ENCODE data around the gene GPR17. TPM values are rescaled to one million over a fixed set of nuclear protein-coding genes. Genes with fewer than 3 reads are reported as not detected.

Gene GPR17
- total and polyA plus RNA-seq, 2 experiments from 2014 or later = not detected

- Histone ChIP-seq H4K20me1 (replicated peaks; ENCODE audit: insufficient read depth) (no peaks in the 10 kb centered on the region), H3K27ac (ENCODE audit: low read depth) (peak overlapping the region; percentile 55; the same call in 1 of the 2 replicates), H3K4me3 (no peak overlapping the region), H3K36me3 (ENCODE audit: insufficient read depth) (no peaks in the 10 kb centered on the region), H2AFZ (peak overlapping the region; percentile 89; the same call in 1 of the 2 replicates), H3F3A (replicated peaks; ENCODE audit: low read depth) (no peaks in the 10 kb centered on the region), H3K9me2 (ENCODE audit: insufficient read depth) (no peaks in the 10 kb centered on the region), H3K79me2 (replicated peaks; ENCODE audit: insufficient read depth) (no peaks in the 10 kb centered on the region), H3K27me3 (ENCODE audit: insufficient read depth) (no peaks in the 10 kb centered on the region), H3K4me1 (ENCODE audit: insufficient read depth) (peaks cover 10% of the 10 kb centered on the region; the same call in 1 of the 2 replicates), H3K4me2 (peak overlapping the region; percentile 55; the same call in 1 of the 2 replicates)
- peak; percentile 72 for DNase-seq (ENCODE audit: low spot score)
- TF ChIP-seq CREB1 (CRISPR knock-in tag; IDR thresholded peaks at IDR 0.05; ENCODE audit: low read depth) = 0 out of 2 replicates have a peak, but pooled peaks have one; percentile 21
- TF ChIP-seq REST (IDR thresholded peaks at IDR 0.05; ENCODE audit: unreplicated experiment) = no peak
- no peaks in the 10 kb centered on the region for H3K9me3 Mint-ChIP-seq
- peak overlapping the region; percentile 62; the same call in 1 of the 2 replicates for H3K27ac Mint-ChIP-seq
- ATAC-seq = peak; percentile 71
- peaks cover 7% of the 10 kb centered on the region; the same call in 2 of the 3 replicates for H3K4me1 Mint-ChIP-seq
- peaks cover 2% of the 10 kb centered on the region for H3K27me3 Mint-ChIP-seq (ENCODE audit: insufficient read depth, low read depth, poor library complexity)
- peak overlapping the region; percentile 54; the same call in 2 of the 3 replicates for H3K4me3 Mint-ChIP-seq
- no peaks in the 10 kb centered on the region for H3K36me3 Mint-ChIP-seq (ENCODE audit: low read depth)
Observed at GRCh38 chr2:127638361-127639110, 7.4 kb upstream of the GPR17 start.

GRCh38 chr2:127639111-127639474, 6.9 kb upstream of the GPR17 start:
- no peak overlapping the region for H3K4me3 ChIP-seq
- Mint-ChIP-seq H3K4me1 (peaks cover 8% of the 10 kb centered on the region; the same call in 2 of the 3 replicates), H3K36me3 (ENCODE audit: low read depth) (no peaks in the 10 kb centered on the region), H3K9me3 (no peaks in the 10 kb centered on the region), H3K27ac (no peak overlapping the region), H3K4me3 (no peak overlapping the region), H3K27me3 (ENCODE audit: insufficient read depth, low read depth, poor library complexity) (peaks cover 2% of the 10 kb centered on the region)
- ATAC-seq (no peak), DNase-seq (ENCODE audit: low spot score) (no peak)
- TF ChIP-seq ZNF331 (CRISPR knock-in tag; IDR thresholded peaks at IDR 0.05; ENCODE audit: low read depth) (no peak), ZNF114 (CRISPR knock-in tag; IDR thresholded peaks at IDR 0.05) (no peak), CREB1 (CRISPR knock-in tag; IDR thresholded peaks at IDR 0.05; ENCODE audit: low read depth) (no peak), STAT1 (IDR thresholded peaks at IDR 0.05; ENCODE audit: unreplicated experiment) (no peak), NANOG (IDR thresholded peaks at IDR 0.05; ENCODE audit: borderline replicate concordance) (no peak), EZH2 (IDR thresholded peaks at IDR 0.05; ENCODE audit: low read depth, unreplicated experiment) (no peak)
- H3K4me1 ChIP-seq (ENCODE audit: insufficient read depth) = peaks cover 10% of the 10 kb centered on the region; the same call in 1 of the 2 replicates
- H3K4me2 ChIP-seq = no peak overlapping the region
- no peaks in the 10 kb centered on the region for H3F3A ChIP-seq (replicated peaks; ENCODE audit: low read depth)
- H2AFZ ChIP-seq = no peak overlapping the region
- H4K20me1 ChIP-seq (replicated peaks; ENCODE audit: insufficient read depth) = no peaks in the 10 kb centered on the region
- no peaks in the 10 kb centered on the region for H3K27me3 ChIP-seq (ENCODE audit: insufficient read depth)
- H3K36me3 ChIP-seq (ENCODE audit: insufficient read depth) = no peaks in the 10 kb centered on the region
- H3K79me2 ChIP-seq (replicated peaks; ENCODE audit: insufficient read depth) = no peaks in the 10 kb centered on the region
- no peak overlapping the region for H3K27ac ChIP-seq (ENCODE audit: low read depth)
- H3K9me2 ChIP-seq (ENCODE audit: insufficient read depth) = no peaks in the 10 kb centered on the region

Measured in GM23338 (cell line).